Thoracic aorta (tissue), 2 donors: ENCODE results near the gene ITGBL1. TPM values are rescaled to one million over a fixed set of nuclear protein-coding genes. Genes with fewer than 3 reads are reported as not detected.

Experiments used
- ATAC-seq: fragments of 150-250 bp; one replicate; pipeline ENCODE4 v1.8.0; 2017; ENCODE audit warnings: low read depth; ENCODE audit not compliant: insufficient number of reproducible peaks, low FRiP score
- DNase-seq: peaks from one replicate; pipeline ENCODE4 v3.0.0-alpha.2; 2020; ENCODE audit warnings: low spot score
- H3K27ac ChIP-seq, 2 donors: fragments of 200-600 bp; sonication (generic); 1 replicate in 1 of 2; 2 replicates in 1 of 2; pipeline ENCODE4 v1.5.1; 2016; ENCODE audit warnings: mild to moderate bottlenecking in 2 of 2, moderate library complexity in 2 of 2
- H3K27me3 ChIP-seq: fragments of 200-600 bp; sonication (generic); replicated peaks from 2 replicates; pipeline ENCODE4 v1.6.0; 2016; ENCODE audit warnings: mild to moderate bottlenecking; ENCODE audit not compliant: insufficient read depth
- H3K36me3 ChIP-seq: fragments of 200-600 bp; sonication (generic); one replicate; pipeline ENCODE4 v1.5.1; 2016
- H3K4me1 ChIP-seq, 2 donors: fragments of 200-600 bp; sonication (generic); 1 replicate in 1 of 2; 2 replicates in 1 of 2; pipeline versions ENCODE4 v1.5.1 to v1.6.0; 2016; ENCODE audit warnings: low read depth in 2 of 2, mild to moderate bottlenecking in 1 of 2; ENCODE audit not compliant: control insufficient read depth in 1 of 2
- H3K4me3 ChIP-seq: fragments of 200-600 bp; sonication (generic); 2 replicates; pipeline ENCODE4 v1.5.1; 2016; ENCODE audit warnings: mild to moderate bottlenecking
- H3K9me3 ChIP-seq: fragments of 200-600 bp; sonication (generic); 2 replicates; pipeline ENCODE4 v1.5.1; 2016
- total RNA-seq, 2 donors: library from RNA; depleted of rRNA; stranded (reverse); fragments of >200 nt; gene quantifications; one replicate each; pipeline versions ENCODE4 v1.1.0 to v1.2.3, GENCODE V29; 2016
- TF ChIP-seq, protein P1 (sequence below): fragments of 200-600 bp; sonication (generic); IDR thresholded peaks from one replicate; pipeline ENCODE4 v1.5.1; 2019; ENCODE audit warnings: antibody characterized with exemption

Gene ITGBL1
- total RNA-seq, 2 donors from 2014 or later, result 179 to 224 TPM

- Histone ChIP-seq H3K27ac (peak overlapping the region in 1 of 2 donors; percentile 11), H3K36me3 (no peaks in the 10 kb centered on the region), H3K27me3 (no peaks in the 10 kb centered on the region), H3K4me1 (peaks cover 15 to 31% of the 10 kb centered on the region in 2 donors), H3K4me3 (no peak overlapping the region), H3K9me3 (no peaks in the 10 kb centered on the region)
- DNase-seq, result no peak
- ATAC-seq, result no peak
- TF ChIP-seq, protein P1, sequence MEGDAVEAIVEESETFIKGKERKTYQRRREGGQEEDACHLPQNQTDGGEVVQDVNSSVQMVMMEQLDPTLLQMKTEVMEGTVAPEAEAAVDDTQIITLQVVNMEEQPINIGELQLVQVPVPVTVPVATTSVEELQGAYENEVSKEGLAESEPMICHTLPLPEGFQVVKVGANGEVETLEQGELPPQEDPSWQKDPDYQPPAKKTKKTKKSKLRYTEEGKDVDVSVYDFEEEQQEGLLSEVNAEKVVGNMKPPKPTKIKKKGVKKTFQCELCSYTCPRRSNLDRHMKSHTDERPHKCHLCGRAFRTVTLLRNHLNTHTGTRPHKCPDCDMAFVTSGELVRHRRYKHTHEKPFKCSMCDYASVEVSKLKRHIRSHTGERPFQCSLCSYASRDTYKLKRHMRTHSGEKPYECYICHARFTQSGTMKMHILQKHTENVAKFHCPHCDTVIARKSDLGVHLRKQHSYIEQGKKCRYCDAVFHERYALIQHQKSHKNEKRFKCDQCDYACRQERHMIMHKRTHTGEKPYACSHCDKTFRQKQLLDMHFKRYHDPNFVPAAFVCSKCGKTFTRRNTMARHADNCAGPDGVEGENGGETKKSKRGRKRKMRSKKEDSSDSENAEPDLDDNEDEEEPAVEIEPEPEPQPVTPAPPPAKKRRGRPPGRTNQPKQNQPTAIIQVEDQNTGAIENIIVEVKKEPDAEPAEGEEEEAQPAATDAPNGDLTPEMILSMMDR, result no peak
Observed at GRCh38 chr13:101450749-101451130, 1.7 kb upstream of the ITGBL1 start.

DNA sequence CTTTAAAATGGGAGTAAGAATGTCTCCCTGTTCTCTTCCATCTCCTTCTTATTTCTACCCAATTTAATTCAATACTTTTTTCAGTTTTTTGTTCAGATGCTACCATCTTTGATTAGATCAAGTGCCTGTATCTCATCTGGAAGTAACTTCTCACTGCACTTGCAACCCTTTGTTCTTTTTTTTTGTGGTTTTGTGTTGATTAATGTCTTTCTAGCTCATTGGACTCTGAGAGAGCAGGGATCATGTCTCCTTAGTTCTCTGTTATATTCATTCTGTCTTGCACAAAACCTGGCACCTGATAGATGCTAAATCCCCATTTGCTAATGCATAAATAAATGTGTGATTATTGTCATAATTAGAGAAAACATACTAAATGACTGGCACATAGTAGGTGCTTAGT, 834 bp upstream of the ITGBL1 start:
- Histone ChIP-seq H3K4me3 (no peak overlapping the region), H3K4me1 (peaks cover 21 to 40% of the 10 kb centered on the region in 2 donors), H3K27me3 (no peaks in the 10 kb centered on the region), H3K9me3 (no peaks in the 10 kb centered on the region), H3K36me3 (no peaks in the 10 kb centered on the region), H3K27ac (peak overlapping the region; percentile 84 to 90)
- no peak for ATAC-seq
- TF ChIP-seq, protein P1, result no peak
- DNase-seq, result no peak

DNA sequence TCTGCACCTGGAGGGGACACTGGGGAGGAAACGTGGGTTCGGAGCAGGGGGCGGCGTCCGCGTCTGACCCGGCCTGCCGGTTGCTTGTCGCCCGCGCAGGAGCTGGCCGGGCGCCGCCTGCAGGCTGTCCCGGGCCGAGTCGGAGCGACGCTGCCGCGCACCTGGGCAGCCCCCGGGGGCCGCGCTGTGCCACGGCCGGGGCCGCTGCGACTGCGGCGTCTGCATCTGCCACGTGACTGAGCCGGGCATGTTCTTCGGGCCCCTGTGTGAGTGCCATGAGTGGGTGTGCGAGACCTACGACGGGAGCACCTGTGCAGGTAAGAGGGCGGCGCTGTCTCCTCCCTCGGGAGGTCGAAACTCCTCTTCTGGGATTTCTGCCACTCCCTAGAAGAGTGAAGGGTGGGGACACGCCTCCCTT, 1.3 kb downstream of the ITGBL1 start:
- peaks cover 37 to 62% of the 10 kb centered on the region in 2 donors for H3K4me1 ChIP-seq
- H3K4me3 ChIP-seq, result peak overlapping the region; percentile 82
- ATAC-seq (no peak), DNase-seq (no peak)
- H3K27ac ChIP-seq, result peak overlapping the region; percentile 84 to 90
- H3K36me3 ChIP-seq, result no peaks in the 10 kb centered on the region
- TF ChIP-seq, protein P1, result peak; percentile 5
- H3K27me3 ChIP-seq, result no peaks in the 10 kb centered on the region
- no peaks in the 10 kb centered on the region for H3K9me3 ChIP-seq

- TF ChIP-seq, protein P1, result no peak
- peak overlapping the region; percentile 82 for H3K4me3 ChIP-seq
- no peaks in the 10 kb centered on the region for H3K27me3 ChIP-seq
- ATAC-seq (peak; percentile 5), DNase-seq (no peak)
- peaks cover 35 to 63% of the 10 kb centered on the region in 2 donors for H3K4me1 ChIP-seq
- no peaks in the 10 kb centered on the region for H3K9me3 ChIP-seq
- H3K27ac ChIP-seq, result peak overlapping the region; percentile 84 to 90
- H3K36me3 ChIP-seq, result no peaks in the 10 kb centered on the region
Observed at GRCh38 chr13:101454767-101455166, 2.3 kb downstream of the ITGBL1 start.

DNA sequence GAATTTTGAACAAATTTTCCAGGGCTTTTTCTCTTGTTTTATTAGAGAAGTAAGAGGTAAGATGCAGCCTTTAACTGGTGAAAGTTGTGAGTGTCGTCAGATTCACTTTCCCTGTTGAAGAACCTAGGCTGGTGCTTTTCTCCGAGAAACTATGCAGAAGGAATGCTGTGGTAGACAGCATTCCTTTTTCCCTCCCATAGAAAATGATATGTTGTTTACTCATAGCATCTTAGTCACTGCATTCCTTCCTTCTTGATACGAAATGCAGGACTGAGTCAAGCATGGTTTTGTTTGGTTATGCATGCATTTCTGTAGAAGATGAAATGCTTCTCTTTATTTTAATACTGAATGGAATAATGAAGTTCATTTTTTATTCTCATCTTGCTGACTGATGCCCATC, 3.4 kb downstream of the ITGBL1 start:
- Histone ChIP-seq H3K36me3 (no peaks in the 10 kb centered on the region), H3K4me1 (peaks cover 24 to 56% of the 10 kb centered on the region in 2 donors), H3K9me3 (no peaks in the 10 kb centered on the region), H3K27ac (peak overlapping the region; percentile 84 to 90), H3K4me3 (peak overlapping the region; percentile 82), H3K27me3 (no peaks in the 10 kb centered on the region)
- TF ChIP-seq, protein P1, result no peak
- DNase-seq (no peak), ATAC-seq (no peak)
